A172 (cell line): ENCODE data around the gene IGF2R. TPM values are rescaled to one million over a fixed set of nuclear protein-coding genes. Genes with fewer than 3 reads are reported as not detected.

Experiments used
- DNase-seq: peaks from one replicate; pipeline ENCODE4 v3.0.0-alpha.2; 2015; ENCODE audit warnings: low spot score
- total RNA-seq: library from RNA; depleted of rRNA; stranded (reverse); fragments of >200 nt; shearing (Covaris generic); gene quantifications from 2 replicates; pipeline ENCODE4 v1.2.3, GENCODE V29; 2014

IGF2R gene
- total RNA-seq, 1 experiment from 2014 or later, result 99.8 TPM

DNA sequence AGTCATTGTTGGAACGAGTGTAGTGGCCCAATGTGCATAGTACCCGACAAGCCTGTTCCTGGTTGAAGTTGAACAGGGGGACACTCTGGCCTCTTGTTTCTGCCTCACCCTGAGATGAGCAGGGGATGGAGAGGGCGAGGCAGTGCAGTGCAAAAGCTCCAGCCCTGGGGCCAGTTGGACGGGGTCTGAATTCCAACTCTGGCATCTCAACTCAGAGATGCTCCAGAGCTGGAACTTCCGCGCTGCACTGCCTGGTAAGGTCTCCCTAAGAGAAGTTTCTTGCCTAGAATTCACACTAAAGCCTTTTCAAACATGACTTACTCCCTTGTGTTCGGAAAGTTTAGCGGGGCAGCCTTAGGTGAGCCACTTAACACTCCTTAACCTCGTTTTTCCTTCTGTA lies 80.5 kb downstream of the IGF2R start:
- no peak for DNase-seq

DNA sequence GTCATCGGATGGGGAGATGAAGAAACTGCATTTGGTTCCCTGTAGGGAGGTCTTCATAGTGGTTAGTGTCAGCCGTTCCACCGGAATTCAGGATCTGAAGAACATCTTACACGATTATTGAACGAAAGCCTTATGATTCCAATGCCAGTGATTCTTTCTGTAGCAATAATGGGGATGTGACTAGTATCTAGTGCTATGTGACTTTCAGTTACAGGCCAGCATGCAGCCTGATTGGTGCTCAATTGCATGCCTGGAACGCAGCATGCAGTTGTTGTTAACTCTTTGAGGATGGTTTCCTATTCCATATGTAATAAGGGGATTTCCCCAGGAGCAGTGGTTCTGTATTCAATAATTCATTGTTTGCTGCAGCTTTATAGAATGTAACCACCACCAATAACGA lies 81.1 kb downstream of the IGF2R start:
- DNase-seq, result no peak

DNA sequence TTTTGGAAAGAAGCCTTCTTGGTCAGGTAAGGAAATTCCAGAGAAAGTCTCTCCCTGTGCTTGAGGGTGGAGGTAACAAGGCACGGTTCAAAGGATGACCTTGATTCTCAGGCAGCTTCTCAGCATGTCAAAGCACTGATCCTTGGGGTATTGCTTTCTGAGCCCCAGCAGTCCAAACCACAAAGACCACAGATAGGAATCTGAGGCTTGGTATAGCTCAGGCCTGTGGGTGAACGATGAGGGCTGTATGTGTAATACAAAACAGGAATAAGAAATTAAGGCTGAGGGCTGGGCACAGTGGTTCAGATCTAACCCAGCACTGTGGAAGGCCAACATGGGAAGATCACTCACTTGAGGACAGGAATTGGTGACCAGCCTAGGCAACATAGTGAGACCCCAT lies 82.5 kb downstream of the IGF2R start:
- no peak for DNase-seq

DNA sequence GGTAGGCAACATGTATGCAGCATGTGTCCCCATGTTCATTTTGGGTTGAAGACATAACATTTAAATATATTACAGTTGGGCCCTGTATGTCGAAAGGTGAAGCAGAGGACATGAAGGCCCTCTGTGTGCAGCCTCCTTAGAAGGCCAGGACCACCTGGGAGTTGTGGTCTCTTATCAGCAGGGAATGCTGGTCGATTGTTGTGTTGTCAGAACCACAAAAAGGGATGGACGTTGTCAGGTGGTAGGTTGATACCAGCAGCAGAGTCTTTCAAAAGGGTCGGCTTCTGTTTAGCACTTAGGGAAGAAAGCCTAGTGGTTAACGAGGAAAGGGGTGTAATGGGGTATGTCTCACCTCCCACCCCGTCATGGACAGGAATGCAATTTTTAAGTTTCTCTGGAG lies 85.4 kb downstream of the IGF2R start:
- DNase-seq, result no peak

DNA sequence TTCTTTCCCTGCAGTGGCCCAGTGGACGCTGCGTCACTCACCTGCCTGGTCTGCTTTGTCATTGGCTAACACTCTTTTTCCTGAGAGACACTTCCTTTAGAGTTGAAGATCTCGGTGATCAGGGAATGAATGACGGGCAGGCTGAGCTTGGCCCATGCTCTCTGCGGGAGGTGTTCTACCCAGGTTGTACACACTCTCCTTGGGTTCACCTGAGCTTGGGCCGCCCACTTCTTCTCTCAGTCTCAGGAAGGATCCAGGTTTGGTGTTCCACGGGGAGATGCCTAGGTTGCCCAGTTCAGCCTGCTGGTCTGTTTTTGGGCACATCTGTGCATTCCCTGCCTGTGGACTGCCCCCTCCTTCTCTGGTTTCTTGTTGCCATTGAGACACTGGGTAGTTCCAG lies 86.0 kb downstream of the IGF2R start:
- DNase-seq, result no peak

DNA sequence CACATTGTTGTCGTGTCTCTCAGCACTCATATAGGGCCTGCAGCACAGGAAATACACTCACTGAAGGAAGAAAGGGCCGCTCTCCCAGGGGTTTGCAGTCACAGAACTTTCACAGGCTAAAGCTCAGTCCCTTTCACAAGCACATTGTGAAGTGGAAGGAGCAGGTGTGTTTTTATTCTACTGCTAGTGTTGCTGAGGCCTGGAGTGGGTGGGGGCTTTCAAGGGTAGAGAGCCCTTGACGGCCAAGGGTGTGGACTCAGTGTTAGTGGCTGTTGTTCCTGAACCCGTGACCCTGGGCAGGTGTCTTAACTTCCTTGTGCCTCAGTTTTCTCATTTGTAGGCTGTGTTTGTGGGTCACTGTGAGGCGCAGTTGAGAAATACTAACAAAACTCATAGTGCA lies 86.5 kb downstream of the IGF2R start:
- no peak for DNase-seq

DNA sequence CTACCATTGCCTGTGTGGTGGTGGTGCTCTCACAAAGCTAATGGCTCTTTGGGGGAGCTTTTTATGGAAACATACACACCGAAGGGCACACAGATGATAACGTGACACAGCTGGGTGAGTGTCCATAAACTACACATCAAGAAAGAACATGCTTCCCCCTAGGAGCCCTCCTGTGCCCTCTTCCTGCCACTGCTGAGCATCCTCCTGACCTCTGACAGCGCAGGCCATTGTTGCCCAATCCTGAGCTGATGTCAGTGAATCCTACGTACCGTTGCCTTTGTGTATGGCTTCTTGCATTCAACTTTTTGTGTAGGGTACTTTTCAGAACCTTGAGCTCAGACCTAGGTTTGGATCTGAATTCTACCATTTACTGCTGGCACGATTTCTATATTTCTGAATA lies 86.9 kb downstream of the IGF2R start:
- DNase-seq, result no peak

DNA sequence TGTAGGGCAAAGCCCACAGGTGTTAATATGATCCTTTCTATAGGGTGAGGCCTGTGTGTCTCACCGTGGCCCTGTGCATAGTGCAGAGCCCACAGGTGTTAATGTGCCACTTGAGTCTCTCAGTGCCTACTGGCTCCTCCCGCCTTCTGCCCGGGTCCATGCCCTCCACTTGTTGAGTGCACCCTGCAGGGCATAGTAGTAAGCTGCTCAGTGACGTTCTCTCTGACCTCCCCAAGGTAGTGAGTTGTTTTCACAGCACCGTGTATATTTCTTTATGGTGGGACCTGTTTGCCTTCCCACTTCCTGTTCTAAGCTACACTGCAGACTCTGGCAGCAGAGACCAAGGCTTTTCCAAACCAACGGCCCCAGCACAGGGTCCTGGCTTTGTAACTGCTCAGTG lies 88.2 kb downstream of the IGF2R start:
- DNase-seq, result no peak

DNA sequence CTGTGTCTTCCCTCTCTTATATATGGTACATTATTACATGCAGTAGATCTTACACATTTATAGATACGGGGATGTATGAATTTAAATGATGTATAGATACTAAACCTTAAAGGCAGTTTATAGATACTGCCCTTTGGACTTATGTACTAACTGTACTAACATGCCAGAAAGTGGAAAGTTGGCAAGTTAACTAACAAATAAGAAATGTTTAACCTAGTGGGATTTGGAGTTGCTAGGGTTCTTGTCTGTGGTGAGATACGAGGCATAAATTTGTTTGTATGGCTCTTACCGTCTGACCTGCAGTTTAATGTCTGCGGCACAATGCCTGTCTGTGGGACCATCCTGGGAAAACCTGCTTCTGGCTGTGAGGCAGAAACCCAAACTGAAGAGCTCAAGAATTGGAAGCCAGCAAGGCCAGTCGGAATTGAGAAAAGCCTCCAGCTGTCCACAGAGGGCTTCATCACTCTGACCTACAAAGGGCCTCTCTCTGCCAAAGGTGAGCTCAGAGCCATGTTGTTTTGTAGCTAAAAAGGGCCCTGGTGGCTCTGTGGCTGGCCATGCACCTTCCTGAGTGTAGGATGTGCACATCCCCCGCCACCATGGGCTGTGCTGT lies 89.8 kb downstream of the IGF2R start:
- DNase-seq, result no peak

DNA sequence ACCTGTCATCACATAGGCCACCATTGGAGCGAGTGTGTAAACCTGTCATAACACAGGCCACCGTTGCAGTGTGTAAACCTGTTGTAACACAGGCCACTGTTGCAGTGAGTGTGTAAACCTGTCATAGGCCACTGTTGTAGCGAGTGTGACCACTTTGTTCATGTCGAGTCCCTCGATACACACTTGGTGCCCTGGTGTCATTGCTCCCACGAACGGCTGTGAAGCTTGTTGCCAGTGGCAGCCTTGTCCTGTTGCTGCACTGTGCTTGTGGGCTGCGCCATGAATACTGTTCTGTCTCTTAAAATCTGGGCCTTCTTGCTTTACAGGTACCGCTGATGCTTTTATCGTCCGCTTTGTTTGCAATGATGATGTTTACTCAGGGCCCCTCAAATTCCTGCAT lies 91.3 kb downstream of the IGF2R start:
- DNase-seq, result no peak

DNA sequence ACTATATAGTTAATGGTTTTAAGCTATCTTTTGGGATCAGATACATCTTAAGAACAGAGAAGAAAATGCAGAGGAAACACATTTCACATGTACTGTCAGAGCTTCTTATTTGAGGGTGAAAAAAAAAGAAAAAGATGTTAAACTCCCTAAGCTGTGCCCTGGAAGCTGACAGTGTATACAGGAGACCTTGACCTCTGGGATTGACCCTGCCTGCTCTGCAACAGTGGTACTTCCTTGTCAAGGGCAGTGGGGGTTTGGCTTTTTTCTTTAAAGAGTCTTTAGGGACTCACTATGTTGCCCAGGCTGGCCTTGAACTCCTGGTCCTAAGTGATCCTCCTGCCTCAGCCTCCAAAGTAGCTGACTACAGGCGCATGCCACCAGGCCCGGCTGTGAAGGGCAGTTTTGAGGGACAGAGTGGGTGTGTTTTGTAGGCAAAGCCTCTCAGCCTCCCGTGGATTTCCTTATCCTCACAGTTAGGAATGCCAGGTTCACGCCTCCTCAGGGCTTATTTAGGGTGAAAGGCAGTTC lies 92.1 kb downstream of the IGF2R start:
- no peak for DNase-seq

DNA sequence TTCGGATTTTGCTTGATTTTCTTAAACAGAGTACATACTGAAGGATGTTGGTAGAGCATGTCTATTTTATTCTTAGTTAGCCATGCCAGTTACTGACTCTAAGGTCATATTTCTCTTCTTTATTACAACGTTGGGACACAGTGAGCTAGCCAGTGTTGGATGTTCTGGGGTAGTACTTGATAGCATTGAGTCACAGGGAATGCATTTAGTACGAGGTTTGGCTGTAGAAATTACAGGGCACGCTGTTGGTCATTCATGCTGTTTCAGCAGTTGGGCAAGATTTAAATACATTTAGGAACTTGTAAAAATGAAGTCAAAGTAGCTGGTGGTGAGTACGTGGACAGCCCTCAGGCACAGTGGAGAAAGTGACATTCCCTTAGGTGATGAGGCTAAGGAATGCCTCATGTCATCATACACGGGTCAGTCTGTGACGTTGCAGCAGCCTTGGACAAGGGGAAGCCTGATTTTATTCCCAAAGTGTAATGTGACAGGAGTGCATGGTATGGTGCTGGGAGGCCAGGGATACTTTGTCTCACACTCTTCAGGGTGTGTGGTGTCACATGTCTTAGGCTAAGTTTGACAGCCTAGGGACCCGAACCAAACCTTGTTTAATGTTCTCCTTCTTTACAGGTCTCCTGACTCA lies 95.0 kb downstream of the IGF2R start:
- DNase-seq, result no peak

DNA sequence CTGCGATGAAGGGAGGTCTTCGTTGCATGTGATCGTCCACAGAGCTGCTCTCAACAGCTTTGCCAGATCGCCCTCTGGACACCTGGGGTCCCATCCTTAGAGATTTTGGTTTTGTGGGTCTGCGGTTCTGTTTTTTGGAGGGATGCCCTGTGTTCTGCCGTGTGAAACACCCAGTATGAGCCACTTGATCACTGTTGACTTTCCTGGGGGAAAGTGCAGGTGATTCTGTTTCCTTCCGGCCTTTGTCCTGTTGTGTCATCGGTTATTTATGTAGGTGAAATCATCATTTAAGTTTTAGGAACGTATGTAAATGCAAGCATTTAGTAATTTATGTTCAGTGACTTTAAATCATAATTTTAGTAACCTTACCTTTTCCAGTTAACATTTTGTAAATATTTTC lies 96.3 kb downstream of the IGF2R start:
- DNase-seq, result no peak

DNA sequence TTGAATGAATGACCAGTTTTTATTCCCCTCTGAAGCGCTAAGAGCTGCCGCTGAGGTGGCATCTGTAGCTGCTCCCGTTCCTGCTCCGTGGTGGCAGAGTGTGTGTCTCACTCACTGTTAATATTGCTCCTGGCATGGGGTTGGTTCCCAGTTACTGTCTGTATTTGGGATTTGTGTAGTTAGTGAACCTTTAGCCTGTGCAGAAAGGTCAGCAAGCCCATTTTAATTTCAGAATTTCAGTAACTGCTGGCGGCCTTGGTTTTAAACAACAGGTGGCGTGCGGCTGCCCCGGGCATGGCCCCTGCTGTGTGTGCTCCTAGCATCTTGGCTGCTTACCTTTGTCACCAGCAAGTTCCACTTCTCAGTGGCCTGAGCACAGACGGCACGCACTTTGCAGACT lies 98.7 kb downstream of the IGF2R start:
- DNase-seq, result no peak

DNA sequence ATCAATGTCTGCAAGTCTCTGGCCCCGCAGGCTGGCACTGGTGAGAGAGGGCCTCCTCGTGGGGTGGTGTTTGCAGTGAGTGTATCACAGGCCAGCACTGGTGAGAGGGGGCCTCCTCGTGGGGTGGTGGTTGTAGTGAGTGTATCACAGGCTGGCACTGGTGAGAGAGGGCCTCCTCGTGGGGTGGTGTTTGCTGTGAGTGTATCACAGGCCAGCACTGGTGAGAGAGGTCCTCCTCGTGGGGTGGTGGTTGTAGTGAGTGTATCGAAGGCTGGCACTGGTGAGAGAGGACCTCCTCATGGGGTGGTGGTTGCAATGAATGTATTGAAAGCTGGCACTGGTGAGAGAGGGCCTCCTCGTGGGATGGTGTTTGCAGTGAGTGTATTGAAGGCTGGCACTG lies 99.5 kb downstream of the IGF2R start:
- DNase-seq, result no peak

DNA sequence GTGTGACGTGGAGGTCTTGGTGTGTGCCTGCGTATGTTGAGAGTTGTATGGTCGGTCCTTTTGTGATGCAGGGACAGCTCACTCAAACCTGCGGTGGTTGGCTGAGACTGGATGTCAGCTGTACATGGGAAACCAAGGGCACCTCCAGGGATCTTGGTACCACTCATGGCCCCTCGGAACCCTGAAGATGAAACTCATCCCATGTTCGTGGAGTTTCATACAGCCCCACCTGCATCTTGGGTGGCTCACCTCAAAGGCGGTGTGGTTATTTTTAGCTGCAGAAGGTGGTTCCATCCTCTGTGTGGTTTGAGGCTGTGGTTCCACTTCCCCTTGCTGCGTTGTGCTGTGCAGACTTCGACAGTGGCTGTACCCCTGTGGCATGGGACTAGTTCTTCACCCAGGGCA lies 100.2 kb downstream of the IGF2R start:
- DNase-seq, result no peak

DNA sequence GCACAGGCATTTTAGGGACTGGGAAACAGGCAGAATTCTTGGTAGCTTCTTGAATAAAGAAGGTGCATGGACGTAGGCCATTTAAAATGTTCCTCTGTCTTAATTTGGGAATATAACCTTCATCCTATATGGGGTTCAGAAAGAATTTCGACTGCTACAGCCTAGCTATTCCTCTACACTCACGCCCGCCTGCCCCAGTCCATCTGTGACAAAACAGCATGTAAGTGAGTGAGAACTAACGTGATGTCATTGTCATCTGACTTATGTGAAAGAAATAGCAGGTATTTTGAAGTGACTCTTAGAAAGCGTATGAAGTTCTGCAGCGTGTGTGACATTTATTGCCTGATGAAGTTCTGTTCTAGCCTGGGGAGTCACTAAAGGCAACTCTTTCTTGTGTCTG lies 100.6 kb downstream of the IGF2R start:
- DNase-seq, result no peak

DNA sequence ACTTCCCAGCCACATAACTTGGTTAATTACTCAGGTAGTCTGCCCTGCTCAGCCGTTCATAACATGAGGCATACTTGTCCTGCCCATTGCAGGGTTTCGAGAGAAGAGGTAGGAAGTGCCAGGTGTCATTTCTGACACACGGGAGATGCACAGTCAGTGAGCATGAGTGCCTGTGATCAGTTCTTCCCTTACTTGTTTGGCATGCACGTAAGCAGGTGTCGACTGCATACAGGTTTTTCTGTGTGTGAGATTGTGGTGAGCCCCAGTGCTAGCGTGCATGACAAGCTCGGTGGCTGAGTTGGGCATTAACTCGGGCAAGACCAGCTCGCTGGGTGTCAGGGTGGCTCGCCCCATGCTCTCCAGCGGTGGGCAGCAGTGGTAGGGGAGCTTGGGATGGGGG lies 101.5 kb downstream of the IGF2R start:
- no peak for DNase-seq

DNA sequence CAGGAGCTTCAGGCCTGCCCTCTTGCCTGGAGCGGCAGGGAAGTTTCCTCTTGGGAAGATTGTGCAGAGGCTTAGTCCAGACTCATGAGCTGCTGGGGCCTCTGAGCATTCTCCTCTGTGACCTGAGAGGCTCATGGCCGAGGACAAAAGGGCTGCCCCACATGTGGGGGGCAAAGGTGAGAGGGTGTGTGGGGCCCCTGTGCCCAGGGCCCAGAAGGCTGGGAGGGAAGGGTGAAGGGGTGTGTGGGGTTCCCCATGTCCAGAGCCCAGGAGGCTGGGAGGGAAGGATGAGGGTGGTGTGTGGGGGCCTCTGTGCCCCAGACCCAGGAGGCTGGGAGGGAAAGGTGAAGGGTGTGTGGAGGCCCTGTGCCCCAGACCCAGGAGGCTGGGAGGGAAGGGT lies 101.9 kb downstream of the IGF2R start:
- no peak for DNase-seq

DNA sequence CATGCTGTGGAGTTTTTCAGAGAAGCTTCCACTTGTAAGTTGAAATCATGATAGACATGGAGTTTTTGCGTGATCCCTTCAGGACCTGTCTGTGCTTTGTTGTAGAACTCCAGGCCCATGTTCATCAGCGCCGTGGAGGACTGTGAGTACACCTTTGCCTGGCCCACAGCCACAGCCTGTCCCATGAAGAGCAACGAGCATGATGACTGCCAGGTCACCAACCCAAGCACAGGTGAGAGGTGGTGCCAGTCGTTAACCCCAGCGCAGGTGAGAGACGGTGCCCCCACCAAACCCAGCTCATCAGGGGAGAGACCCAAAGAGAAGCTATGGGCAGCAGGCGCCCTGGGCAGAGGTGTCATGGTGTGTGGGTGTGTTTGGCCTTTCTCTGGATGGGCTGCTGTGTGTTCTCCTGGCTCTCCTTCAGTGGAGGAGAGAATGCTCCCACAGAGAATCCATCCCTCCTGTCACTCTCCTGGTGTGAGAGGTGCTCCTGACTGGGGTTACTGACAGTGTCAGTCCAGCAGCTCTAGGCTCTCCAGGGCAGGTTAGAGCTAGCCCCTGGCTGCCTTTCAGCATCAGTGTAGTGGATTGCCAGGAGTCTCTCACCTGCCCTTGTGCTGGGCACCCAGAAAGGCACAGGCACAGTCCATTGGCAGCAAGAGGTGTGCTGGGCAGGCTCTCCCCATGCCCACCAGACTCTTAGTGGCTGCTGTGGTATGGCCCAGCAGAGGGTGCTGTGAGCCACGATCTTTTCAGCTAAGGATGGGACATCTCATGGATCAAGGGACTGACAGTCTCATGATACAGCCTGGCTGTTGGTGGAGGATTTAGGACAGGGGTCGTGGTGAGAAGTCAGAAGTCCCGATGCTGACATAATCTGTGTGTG lies 103.2 kb downstream of the IGF2R start:
- no peak for DNase-seq

DNA sequence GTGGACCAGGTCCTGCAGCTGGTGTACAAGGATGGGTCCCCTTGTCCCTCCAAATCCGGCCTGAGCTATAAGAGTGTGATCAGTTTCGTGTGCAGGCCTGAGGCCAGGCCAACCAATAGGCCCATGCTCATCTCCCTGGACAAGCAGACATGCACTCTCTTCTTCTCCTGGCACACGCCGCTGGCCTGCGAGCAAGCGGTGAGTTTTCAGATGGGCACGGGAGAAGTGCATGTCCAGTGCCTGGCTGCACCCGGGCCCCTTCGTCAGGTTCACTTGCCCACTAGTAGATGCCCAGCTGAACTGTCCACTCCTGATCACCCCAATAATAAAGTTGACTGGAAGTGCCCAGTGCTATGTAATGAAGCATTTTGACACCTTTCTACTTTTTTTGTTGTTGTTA lies 104.4 kb downstream of the IGF2R start:
- no peak for DNase-seq

DNA sequence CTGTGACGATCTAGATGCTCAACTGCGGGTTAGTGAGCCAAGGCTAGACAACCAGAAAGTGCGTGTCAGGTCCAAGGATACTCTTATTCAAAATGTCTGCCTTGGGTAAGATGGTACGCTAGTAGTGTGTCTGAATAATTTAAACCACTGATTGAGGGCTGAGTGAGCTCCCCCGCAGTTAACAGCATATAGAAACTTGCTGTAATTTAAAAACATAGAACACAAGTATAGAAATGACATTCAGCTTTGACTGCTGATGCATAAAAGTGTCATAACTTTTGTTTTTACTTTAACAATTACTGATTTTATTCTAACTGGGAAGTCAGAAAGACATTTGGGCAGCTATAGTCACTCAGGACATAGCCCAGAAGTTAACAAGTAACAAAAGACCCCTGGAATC lies 107.1 kb downstream of the IGF2R start:
- DNase-seq, result no peak

DNA sequence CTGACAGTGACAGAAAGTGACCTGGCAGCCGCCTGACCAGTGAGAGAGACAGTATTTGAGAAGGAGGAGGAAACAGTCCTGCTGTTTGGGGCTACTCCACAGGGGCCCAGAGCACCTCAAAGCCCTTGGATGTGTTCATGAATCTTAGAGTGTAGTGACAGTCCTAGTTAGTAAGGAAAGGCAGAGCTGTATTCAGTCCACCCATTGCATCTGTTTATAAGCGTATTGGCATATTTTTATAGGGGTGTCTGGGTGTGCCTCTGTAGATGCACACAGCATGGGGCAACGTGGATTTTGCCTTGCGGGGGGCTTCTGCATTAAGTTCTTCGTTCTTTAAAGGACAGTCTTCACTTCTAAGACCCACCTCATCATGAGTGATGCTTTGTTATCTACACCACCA lies 108.1 kb downstream of the IGF2R start:
- DNase-seq, result no peak
